Esophagus squamous epithelium (tissue), 4 donors: ENCODE results near the gene LTF.

Experiments used
- CTCF ChIP-seq, 6 experiments: fragments of 450-650 bp in 4 of 6; fragments of 200-600 bp in 2 of 6; sonication (generic) in 2 of 6; IDR thresholded peaks; one replicate each; pipeline ENCODE4 v1.5.1; 2016 to 2019; ENCODE audit warnings: antibody characterized with exemption in 6 of 6, mild to moderate bottlenecking in 4 of 6, moderate library complexity in 4 of 6
- POLR2A ChIP-seq, 4 donors: fragments of 450-650 bp; IDR thresholded peaks; one replicate each; pipeline ENCODE4 v1.6.1; 2017; ENCODE audit warnings: antibody characterized with exemption in 4 of 4, mild to moderate bottlenecking in 4 of 4, moderate library complexity in 3 of 4

- TF ChIP-seq CTCF (IDR thresholded peaks at IDR 0.05) (no peak), POLR2A (IDR thresholded peaks at IDR 0.05) (no peak)
Observed at GRCh38 chr3:46453526-46454208, 11.0 kb downstream of the LTF start.
